Tongue (tissue), 2 donors: ENCODE measurements around the gene USP5. TPM values are rescaled to one million over a fixed set of nuclear protein-coding genes. Genes with fewer than 3 reads are reported as not detected.
"Not testable (repeated sequence)": the region's sequence is repeated elsewhere in the genome, so short reads cannot be mapped to it uniquely, and the experiment has no call there.

Source experiments
- DNase-seq: peaks from one replicate; pipeline ENCODE4 v3.0.0-alpha.2; 2015
- total RNA-seq: library from RNA; depleted of rRNA; stranded (reverse); fragments of >200 nt; gene quantifications from one replicate; pipeline ENCODE4 v1.2.3, GENCODE V29; 2014

USP5 gene
- total RNA-seq, 1 donor from 2014 or later = 67.0 TPM

- DNase-seq = no peak
Observed at GRCh38 chr12:6888360-6888759, 36.4 kb downstream of the USP5 start.

- DNase-seq = not testable (repeated sequence)
Observed at GRCh38 chr12:6888794-6889193, 36.8 kb downstream of the USP5 start.

- DNase-seq = not testable (repeated sequence)
Observed at GRCh38 chr12:6889775-6890573, 38.0 kb downstream of the USP5 start.

GRCh38 chr12:6890789-6891645 lies 39.1 kb downstream of the USP5 start:
- peak; percentile 99 for DNase-seq

GRCh38 chr12:6891646-6892001 lies 39.7 kb downstream of the USP5 start:
- no peak for DNase-seq

- not testable (repeated sequence) for DNase-seq
Observed at GRCh38 chr12:6892683-6893082, 40.7 kb downstream of the USP5 start.

- no peak for DNase-seq
Observed at GRCh38 chr12:6894321-6894720, 42.4 kb downstream of the USP5 start.

- no peak for DNase-seq
Observed at GRCh38 chr12:6896846-6897435, 45.0 kb downstream of the USP5 start.

- no peak for DNase-seq
Observed at GRCh38 chr12:6899427-6899826, 47.5 kb downstream of the USP5 start.

- peak; percentile 43 for DNase-seq
Observed at GRCh38 chr12:6899837-6900519, 48.0 kb downstream of the USP5 start.

- DNase-seq = no peak
Observed at GRCh38 chr12:6902448-6902847, 50.5 kb downstream of the USP5 start.

GRCh38 chr12:6903722-6904121 lies 51.8 kb downstream of the USP5 start:
- DNase-seq = no peak

GRCh38 chr12:6904280-6905276 lies 52.6 kb downstream of the USP5 start, which contains the start of gene LRRC23:
LRRC23 (plus strand) TSS chr12:6904822; CDS start chr12:6905634, 812 bp downstream.
- peak; percentile 99 for DNase-seq

- no peak for DNase-seq
Observed at GRCh38 chr12:6905414-6906040, 53.6 kb downstream of the USP5 start.

- DNase-seq = not testable (repeated sequence)
Observed at GRCh38 chr12:6908141-6908540, 56.2 kb downstream of the USP5 start.

- no peak for DNase-seq
Observed at GRCh38 chr12:6909421-6910145, 57.6 kb downstream of the USP5 start.

- DNase-seq = no peak
Observed at GRCh38 chr12:6912164-6912935, 60.4 kb downstream of the USP5 start.

- DNase-seq = peak; percentile 73
Observed at GRCh38 chr12:6914246-6914946, 62.4 kb downstream of the USP5 start, which contains the start of gene ENO2. ENO2 (plus strand) TSS chr12:6914580; CDS start chr12:6915833, 1,253 bp downstream.
